Liver (tissue), 9 donors: Measurements from ENCODE around the gene TRMT5. TPM values are rescaled to one million over a fixed set of nuclear protein-coding genes. Genes with fewer than 3 reads are reported as not detected.

Experiments used
- DNase-seq: peaks from one replicate; pipeline ENCODE4 v3.0.0-alpha.2; 2017; ENCODE audit warnings: low spot score
- H3K27ac ChIP-seq, 2 donors: one replicate each; pipeline ENCODE4 v1.7.0; 2013; ENCODE audit warnings: inconsistent platforms in 2 of 2, low read length in 2 of 2, control low read depth in 1 of 2, low read depth in 1 of 2, mild to moderate bottlenecking in 1 of 2
- H3K27me3 ChIP-seq, 4 donors: one replicate each; pipeline versions ENCODE4 v1.6.1 to v1.7.0; 2013; ENCODE audit warnings: low read length in 3 of 4, inconsistent platforms in 1 of 4, mild to moderate bottlenecking in 1 of 4, moderate library complexity in 1 of 4; ENCODE audit not compliant: control insufficient read depth in 4 of 4, insufficient read depth in 4 of 4
- H3K36me3 ChIP-seq, 4 donors: one replicate each; pipeline versions ENCODE4 v1.6.1 to v1.7.0; 2013; ENCODE audit warnings: low read length in 3 of 4, mild to moderate bottlenecking in 3 of 4, low read depth in 1 of 4, moderate library complexity in 1 of 4; ENCODE audit not compliant: control insufficient read depth in 4 of 4, insufficient read depth in 3 of 4
- H3K4me1 ChIP-seq, 4 donors: one replicate each; pipeline versions ENCODE4 v1.6.1 to v1.7.0; 2013; ENCODE audit warnings: low read length in 3 of 4, mild to moderate bottlenecking in 3 of 4, moderate library complexity in 1 of 4; ENCODE audit not compliant: control insufficient read depth in 4 of 4, insufficient read depth in 4 of 4
- H3K4me3 ChIP-seq, 3 donors: one replicate each; pipeline versions ENCODE4 v1.6.1 to v1.7.0; 2013; ENCODE audit warnings: low read length in 3 of 3, control low read depth in 1 of 3, low read depth in 1 of 3, mild to moderate bottlenecking in 1 of 3
- H3K9ac ChIP-seq, 2 donors: one replicate each; pipeline ENCODE4 v1.7.0; 2013; ENCODE audit warnings: low read length in 2 of 2, mild to moderate bottlenecking in 2 of 2, moderate library complexity in 2 of 2, control low read depth in 1 of 2, low read depth in 1 of 2
- H3K9me3 ChIP-seq, 4 donors: one replicate each; pipeline versions ENCODE4 v1.6.1 to v1.7.0; 2013; ENCODE audit warnings: low read length in 3 of 4; ENCODE audit not compliant: control insufficient read depth in 4 of 4
- EGR1 ChIP-seq, 2 donors: IDR thresholded peaks; 2 replicates each; pipeline ENCODE4 v1.6.1; 2016 to 2018; ENCODE audit warnings: antibody characterized with exemption in 2 of 2, low read depth in 2 of 2
- FOXA1 ChIP-seq: IDR thresholded peaks from 2 replicates; pipeline ENCODE4 v1.6.1; 2016; ENCODE audit warnings: antibody characterized with exemption
- FOXA2 ChIP-seq: IDR thresholded peaks from 2 replicates; pipeline ENCODE4 v1.6.1; 2016; ENCODE audit warnings: antibody characterized with exemption
- GABPA ChIP-seq, 2 donors: IDR thresholded peaks in 1 of 2; conservative IDR thresholded peaks in 1 of 2; 2 replicates each; pipeline ENCODE4 v1.6.1; 2016; ENCODE audit warnings: antibody characterized with exemption in 2 of 2, mild to moderate bottlenecking in 1 of 2, moderate library complexity in 1 of 2
- HNF4A ChIP-seq, 2 donors: conservative IDR thresholded peaks; 2 replicates each; pipeline ENCODE4 v1.6.1; 2016; ENCODE audit warnings: antibody characterized with exemption in 2 of 2, mild to moderate bottlenecking in 2 of 2
- HNF4G ChIP-seq: IDR thresholded peaks from 2 replicates; pipeline ENCODE4 v1.6.1; 2016; ENCODE audit warnings: antibody characterized with exemption
- JUND ChIP-seq, 2 donors: IDR thresholded peaks; 2 replicates each; pipeline ENCODE4 v1.6.1; 2016; ENCODE audit warnings: antibody characterized with exemption in 2 of 2
- MAX ChIP-seq: IDR thresholded peaks from 2 replicates; pipeline ENCODE4 v1.6.1; 2016; ENCODE audit warnings: antibody characterized with exemption
- NR2F2 ChIP-seq: IDR thresholded peaks from 2 replicates; pipeline ENCODE4 v1.6.1; 2016; ENCODE audit warnings: antibody characterized with exemption
- RAD21 ChIP-seq, 2 donors: IDR thresholded peaks; 2 replicates each; pipeline ENCODE4 v1.6.1; 2016; ENCODE audit warnings: antibody characterized with exemption in 2 of 2, mild to moderate bottlenecking in 2 of 2
- RXRA ChIP-seq, 2 donors: IDR thresholded peaks; 2 replicates each; pipeline ENCODE4 v1.6.1; 2017 to 2018; ENCODE audit warnings: antibody characterized with exemption in 2 of 2, mild to moderate bottlenecking in 1 of 2
- SP1 ChIP-seq: IDR thresholded peaks from 2 replicates; pipeline ENCODE4 v1.6.1; 2018; ENCODE audit warnings: antibody characterized with exemption, mild to moderate bottlenecking
- TAF1 ChIP-seq: conservative IDR thresholded peaks from 2 replicates; pipeline ENCODE4 v1.6.1; 2016; ENCODE audit warnings: antibody characterized with exemption, mild to moderate bottlenecking
- YY1 ChIP-seq: IDR thresholded peaks from 2 replicates; pipeline ENCODE4 v1.6.1; 2016; ENCODE audit warnings: antibody characterized with exemption, mild to moderate bottlenecking
- WGBS: extraction: QIAGEN DNeasy Blood & Tissue Kit; methylation state at CpG from one replicate; pipeline ENCODE4 v1.1.7; 2013; 5-methylcytosine and 5-hydroxymethylcytosine counted together
- polyA plus RNA-seq, 2 donors: library from polyadenylated mRNA; stranded (reverse) in 1 of 2; unstranded in 1 of 2; fragments of 200-250 nt in 1 of 2; fragments of >200 nt in 1 of 2; fragmentation: Nextera tagmentation in 1 of 2; extraction: Ambion mirVana in 1 of 2; gene quantifications; one replicate each; pipeline versions ENCODE4 v1.2.1 to v1.2.3, GENCODE V29; 2013 to 2015
- total RNA-seq, 2 donors: library from RNA; depleted of rRNA; stranded (reverse); fragments of >200 nt; gene quantifications; one replicate each; pipeline ENCODE4 v1.2.3, GENCODE V29; 2014
- TF ChIP-seq, protein P1 (sequence below): IDR thresholded peaks from 2 replicates; pipeline ENCODE4 v1.6.1; 2016; ENCODE audit warnings: antibody characterized with exemption
- TF ChIP-seq, protein P2 (sequence below): fragments of 150-350 bp; IDR thresholded peaks from 2 replicates; pipeline ENCODE4 v1.5.1; 2017; ENCODE audit warnings: improper control_type of control experiment, low read depth, low read length; ENCODE audit not compliant: missing input control
- TF ChIP-seq, protein P3 (sequence below): IDR thresholded peaks from 2 replicates; pipeline ENCODE4 v1.6.1; 2016; ENCODE audit warnings: antibody characterized with exemption
- TF ChIP-seq, protein P4 (sequence below): IDR thresholded peaks from 2 replicates; pipeline ENCODE4 v1.6.1; 2016; ENCODE audit warnings: antibody characterized with exemption, mild to moderate bottlenecking
- donor health status: healthy.
- donor health status: healthy.
- donor health status: healthy.
- donor health status: healthy.
- donor health status: healthy.

TRMT5 gene
- total and polyA plus RNA-seq, 4 donors: 2.6 to 6.3 (median 4.3) TPM

DNA sequence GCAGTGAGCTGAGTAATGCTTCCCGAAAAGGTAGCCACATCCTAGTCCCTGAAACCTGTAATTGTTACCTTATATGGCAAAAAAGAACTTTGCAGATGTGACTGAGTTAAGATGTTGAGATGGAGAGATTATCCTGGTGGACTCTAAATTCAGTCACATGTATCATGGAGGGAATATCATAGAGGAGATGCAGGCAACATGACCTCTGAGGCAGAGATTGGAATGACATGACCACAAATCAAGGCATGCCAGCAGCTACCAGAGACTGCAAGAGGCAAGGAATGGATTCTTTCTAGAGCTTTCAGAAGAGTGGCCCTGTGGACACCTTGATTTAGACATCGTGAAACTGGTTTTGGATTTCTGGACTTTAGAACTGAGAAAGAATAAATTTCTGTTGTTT lies 18.7 kb upstream of the TRMT5 start:
- H3K9ac ChIP-seq: no peak overlapping the region
- no peaks in the 10 kb centered on the region for H3K4me1 ChIP-seq
- no peaks in the 10 kb centered on the region for H3K36me3 ChIP-seq
- no peaks in the 10 kb centered on the region for H3K9me3 ChIP-seq
- H3K4me3 ChIP-seq: no peak overlapping the region
- TF ChIP-seq FOXA1: no peak
- TF ChIP-seq, protein P1, sequence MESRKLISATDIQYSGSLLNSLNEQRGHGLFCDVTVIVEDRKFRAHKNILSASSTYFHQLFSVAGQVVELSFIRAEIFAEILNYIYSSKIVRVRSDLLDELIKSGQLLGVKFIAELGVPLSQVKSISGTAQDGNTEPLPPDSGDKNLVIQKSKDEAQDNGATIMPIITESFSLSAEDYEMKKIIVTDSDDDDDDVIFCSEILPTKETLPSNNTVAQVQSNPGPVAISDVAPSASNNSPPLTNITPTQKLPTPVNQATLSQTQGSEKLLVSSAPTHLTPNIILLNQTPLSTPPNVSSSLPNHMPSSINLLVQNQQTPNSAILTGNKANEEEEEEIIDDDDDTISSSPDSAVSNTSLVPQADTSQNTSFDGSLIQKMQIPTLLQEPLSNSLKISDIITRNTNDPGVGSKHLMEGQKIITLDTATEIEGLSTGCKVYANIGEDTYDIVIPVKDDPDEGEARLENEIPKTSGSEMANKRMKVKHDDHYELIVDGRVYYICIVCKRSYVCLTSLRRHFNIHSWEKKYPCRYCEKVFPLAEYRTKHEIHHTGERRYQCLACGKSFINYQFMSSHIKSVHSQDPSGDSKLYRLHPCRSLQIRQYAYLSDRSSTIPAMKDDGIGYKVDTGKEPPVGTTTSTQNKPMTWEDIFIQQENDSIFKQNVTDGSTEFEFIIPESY: no peak
- TF ChIP-seq, protein P2, sequence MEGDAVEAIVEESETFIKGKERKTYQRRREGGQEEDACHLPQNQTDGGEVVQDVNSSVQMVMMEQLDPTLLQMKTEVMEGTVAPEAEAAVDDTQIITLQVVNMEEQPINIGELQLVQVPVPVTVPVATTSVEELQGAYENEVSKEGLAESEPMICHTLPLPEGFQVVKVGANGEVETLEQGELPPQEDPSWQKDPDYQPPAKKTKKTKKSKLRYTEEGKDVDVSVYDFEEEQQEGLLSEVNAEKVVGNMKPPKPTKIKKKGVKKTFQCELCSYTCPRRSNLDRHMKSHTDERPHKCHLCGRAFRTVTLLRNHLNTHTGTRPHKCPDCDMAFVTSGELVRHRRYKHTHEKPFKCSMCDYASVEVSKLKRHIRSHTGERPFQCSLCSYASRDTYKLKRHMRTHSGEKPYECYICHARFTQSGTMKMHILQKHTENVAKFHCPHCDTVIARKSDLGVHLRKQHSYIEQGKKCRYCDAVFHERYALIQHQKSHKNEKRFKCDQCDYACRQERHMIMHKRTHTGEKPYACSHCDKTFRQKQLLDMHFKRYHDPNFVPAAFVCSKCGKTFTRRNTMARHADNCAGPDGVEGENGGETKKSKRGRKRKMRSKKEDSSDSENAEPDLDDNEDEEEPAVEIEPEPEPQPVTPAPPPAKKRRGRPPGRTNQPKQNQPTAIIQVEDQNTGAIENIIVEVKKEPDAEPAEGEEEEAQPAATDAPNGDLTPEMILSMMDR: no peak
- no peak for TF ChIP-seq SP1
- no peak for TF ChIP-seq EGR1 (IDR thresholded peaks at IDR 0.05; ENCODE audit: low read depth in 2 of 2)
- no peak for TF ChIP-seq HNF4A (conservative IDR thresholded peaks at IDR 0.05)
- TF ChIP-seq FOXA2: no peak
- TF ChIP-seq YY1: no peak
- TF ChIP-seq GABPA (IDR thresholded peaks at IDR 0.05 in 1 of 2, conservative IDR thresholded peaks at IDR 0.05 in 1 of 2): no peak
- TF ChIP-seq JUND (IDR thresholded peaks at IDR 0.05): no peak
- no peak for TF ChIP-seq RXRA (IDR thresholded peaks at IDR 0.05)
- no peak for TF ChIP-seq MAX
- TF ChIP-seq, protein P3, sequence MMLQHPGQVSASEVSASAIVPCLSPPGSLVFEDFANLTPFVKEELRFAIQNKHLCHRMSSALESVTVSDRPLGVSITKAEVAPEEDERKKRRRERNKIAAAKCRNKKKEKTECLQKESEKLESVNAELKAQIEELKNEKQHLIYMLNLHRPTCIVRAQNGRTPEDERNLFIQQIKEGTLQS: no peak
- TF ChIP-seq, protein P4, sequence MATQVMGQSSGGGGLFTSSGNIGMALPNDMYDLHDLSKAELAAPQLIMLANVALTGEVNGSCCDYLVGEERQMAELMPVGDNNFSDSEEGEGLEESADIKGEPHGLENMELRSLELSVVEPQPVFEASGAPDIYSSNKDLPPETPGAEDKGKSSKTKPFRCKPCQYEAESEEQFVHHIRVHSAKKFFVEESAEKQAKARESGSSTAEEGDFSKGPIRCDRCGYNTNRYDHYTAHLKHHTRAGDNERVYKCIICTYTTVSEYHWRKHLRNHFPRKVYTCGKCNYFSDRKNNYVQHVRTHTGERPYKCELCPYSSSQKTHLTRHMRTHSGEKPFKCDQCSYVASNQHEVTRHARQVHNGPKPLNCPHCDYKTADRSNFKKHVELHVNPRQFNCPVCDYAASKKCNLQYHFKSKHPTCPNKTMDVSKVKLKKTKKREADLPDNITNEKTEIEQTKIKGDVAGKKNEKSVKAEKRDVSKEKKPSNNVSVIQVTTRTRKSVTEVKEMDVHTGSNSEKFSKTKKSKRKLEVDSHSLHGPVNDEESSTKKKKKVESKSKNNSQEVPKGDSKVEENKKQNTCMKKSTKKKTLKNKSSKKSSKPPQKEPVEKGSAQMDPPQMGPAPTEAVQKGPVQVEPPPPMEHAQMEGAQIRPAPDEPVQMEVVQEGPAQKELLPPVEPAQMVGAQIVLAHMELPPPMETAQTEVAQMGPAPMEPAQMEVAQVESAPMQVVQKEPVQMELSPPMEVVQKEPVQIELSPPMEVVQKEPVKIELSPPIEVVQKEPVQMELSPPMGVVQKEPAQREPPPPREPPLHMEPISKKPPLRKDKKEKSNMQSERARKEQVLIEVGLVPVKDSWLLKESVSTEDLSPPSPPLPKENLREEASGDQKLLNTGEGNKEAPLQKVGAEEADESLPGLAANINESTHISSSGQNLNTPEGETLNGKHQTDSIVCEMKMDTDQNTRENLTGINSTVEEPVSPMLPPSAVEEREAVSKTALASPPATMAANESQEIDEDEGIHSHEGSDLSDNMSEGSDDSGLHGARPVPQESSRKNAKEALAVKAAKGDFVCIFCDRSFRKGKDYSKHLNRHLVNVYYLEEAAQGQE: no peak
- TF ChIP-seq TAF1: no peak
- TF ChIP-seq NR2F2: no peak
- no peak for TF ChIP-seq HNF4G
- no peak for TF ChIP-seq RAD21 (IDR thresholded peaks at IDR 0.05)
- over 99% methylated on average over 2 of the region's 2 CpGs for WGBS
- no peak for DNase-seq
- no peak overlapping the region for H3K27ac ChIP-seq
- H3K27me3 ChIP-seq: no peaks in the 10 kb centered on the region
